PC-3 (cell line): ENCODE results near the gene VTI1A. TPM values are rescaled to one million over a fixed set of nuclear protein-coding genes. Genes with fewer than 3 reads are reported as not detected.
"Not testable (repeated sequence)": the region's sequence is repeated elsewhere in the genome, so short reads cannot be mapped to it uniquely, and the experiment has no call there.

Experiments used
- ATAC-seq: fragments of 200-7000 bp; cut with Tn5 transposase; 2 replicates; pipeline ENCODE4 v1.9.1; 2020; ENCODE audit warnings: mild to moderate bottlenecking, moderate library complexity
- BruUV-seq: library from RNA; stranded (reverse); fragments of 400-500 nt; replicated peaks from 2 replicates; lab custom pipeline; 2021; lab: Mats Ljungman, UMichigan
- CTCF ChIA-PET: fragments of 300-600 bp; sonication (Branson Sonifier 250); formaldehyde crosslinking; loops from one replicate; lab custom pipeline; 2022; ENCODE audit warnings: antibody characterized with exemption; lab: Charles Lee
- POLR2A ChIA-PET: fragments of 300-600 bp; sonication (Branson Sonifier 250); formaldehyde crosslinking; loops from one replicate; lab custom pipeline; 2022; ENCODE audit warnings: antibody characterized with exemption; ENCODE audit not compliant: unreplicated experiment; lab: Charles Lee
- DNase-seq: peaks from one replicate; pipeline ENCODE4 v3.0.0-alpha.2; 2015
- H2AFZ ChIP-seq: fragments of 300-600 bp; sonication (generic); 2 replicates; pipeline ENCODE4 v1.6.0; 2016; ENCODE audit warnings: antibody characterized with exemption, low read length
- H3F3A ChIP-seq: fragments of 300-600 bp; sonication (generic); one replicate; pipeline ENCODE4 v1.6.0; 2017; ENCODE audit warnings: antibody characterized with exemption, low read length, control low read depth, mild to moderate bottlenecking; ENCODE audit not compliant: unreplicated experiment
- H3K27ac ChIP-seq: fragments of 300-600 bp; sonication (generic); 2 replicates; pipeline ENCODE4 v1.5.1; 2016; ENCODE audit warnings: mild to moderate bottlenecking, low read length
- H3K27me3 ChIP-seq: fragments of 300-600 bp; sonication (generic); 2 replicates; pipeline ENCODE4 v1.6.1; 2016; ENCODE audit warnings: low read length, mixed read lengths
- H3K36me3 ChIP-seq: fragments of 300-600 bp; sonication (generic); 2 replicates; pipeline ENCODE4 v1.6.1; 2016; ENCODE audit warnings: low read depth, mixed run types, low read length, mixed read lengths
- H3K4me1 ChIP-seq: fragments of 300-600 bp; sonication (generic); 2 replicates; pipeline ENCODE4 v1.5.1; 2016; ENCODE audit warnings: low read length; ENCODE audit not compliant: insufficient read depth
- H3K4me2 ChIP-seq: fragments of 300-600 bp; sonication (generic); 2 replicates; pipeline ENCODE4 v1.6.0; 2016; ENCODE audit warnings: low read length
- H3K4me3 ChIP-seq: fragments of 300-600 bp; sonication (generic); 2 replicates; pipeline ENCODE4 v1.5.1; 2016; ENCODE audit warnings: mild to moderate bottlenecking, low read length, mixed read lengths
- H3K79me2 ChIP-seq: fragments of 300-600 bp; sonication (generic); 2 replicates; pipeline ENCODE4 v1.6.1; 2017; ENCODE audit warnings: low read length, mixed read lengths
- H3K9ac ChIP-seq: fragments of 300-600 bp; sonication (generic); 2 replicates; pipeline ENCODE4 v1.6.0; 2016; ENCODE audit warnings: mild to moderate bottlenecking, low read length
- H3K9me2 ChIP-seq: fragments of 300-600 bp; sonication (generic); replicated peaks from 2 replicates; pipeline ENCODE4 v1.6.1; 2016; ENCODE audit warnings: mixed run types, low read length, mixed read lengths
- H3K9me3 ChIP-seq: fragments of 300-600 bp; sonication (generic); 2 replicates; pipeline ENCODE4 v1.6.1; 2016; ENCODE audit warnings: low read length, mixed read lengths
- H4K20me1 ChIP-seq: fragments of 300-600 bp; sonication (generic); 2 replicates; pipeline ENCODE4 v1.6.1; 2016; ENCODE audit warnings: low read length, mixed read lengths
- EZH2 ChIP-seq: fragments of 300-600 bp; sonication (generic); IDR thresholded peaks from one replicate; pipeline ENCODE4 v1.6.1; 2017; ENCODE audit warnings: antibody characterized with exemption, mild to moderate bottlenecking, low read length; ENCODE audit not compliant: unreplicated experiment
- EZH2phosphoT487 ChIP-seq: fragments of 300-600 bp; sonication (generic); IDR thresholded peaks from 2 replicates; pipeline ENCODE4 v1.6.1; 2018; ENCODE audit warnings: mild to moderate bottlenecking, antibody characterized with exemption, low read length, borderline replicate concordance
- intact Hi-C: fragments of 100-400 bp; cut with micrococcal nuclease; formaldehyde crosslinking; loops from 2 replicates; pipeline ENCODE4 v1.9.0; 2023
- total RNA-seq: library from RNA; depleted of rRNA; stranded (reverse); fragments of >200 nt; gene quantifications from 2 replicates; pipeline ENCODE4 v1.2.3, GENCODE V29; 2014
- TF ChIP-seq, protein P1 (sequence below): fragments of 300-600 bp; sonication (generic); conservative IDR thresholded peaks from 2 replicates; pipeline ENCODE4 v1.5.1; 2017; ENCODE audit warnings: antibody characterized with exemption, low read depth, mild to moderate bottlenecking, low read length

Gene VTI1A
- total RNA-seq, 1 experiment from 2014 or later = 18.1 TPM

DNA sequence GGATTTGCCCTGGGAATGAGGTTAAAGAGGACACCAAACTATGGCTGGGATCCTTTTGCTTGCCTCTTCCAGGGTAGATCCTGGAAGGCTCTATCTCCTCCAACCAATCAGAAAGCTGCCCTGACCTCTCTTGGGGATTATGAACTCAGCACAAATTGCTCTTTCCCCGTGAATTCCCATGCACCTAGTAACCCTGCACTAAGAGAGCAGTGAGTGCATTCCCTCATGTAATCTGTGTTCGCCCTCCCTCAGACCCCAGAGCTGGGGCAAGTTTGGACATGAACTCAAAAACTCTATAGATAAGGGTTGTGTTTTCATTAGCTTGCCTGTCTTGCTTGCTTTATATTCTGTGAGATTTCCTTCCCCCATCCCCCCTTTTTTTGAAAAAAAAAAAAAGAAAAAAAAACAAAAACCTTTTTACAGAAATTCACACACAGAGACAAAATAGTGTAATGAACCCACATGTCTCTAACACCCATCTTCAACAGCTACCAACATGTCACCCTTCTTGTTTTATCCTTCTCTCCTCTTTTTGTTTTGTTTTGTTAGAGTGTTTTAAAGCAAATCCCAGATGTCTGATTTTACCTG, 277.5 kb downstream of the VTI1A start:
- POLR2A ChIA-PET = no interaction called here
- DNase-seq = no peak
- Histone ChIP-seq H3K4me2 (no peak overlapping the region), H3K4me3 (no peak overlapping the region), H2AFZ (no peak overlapping the region), H3K27me3 (no peaks in the 10 kb centered on the region), H3K79me2 (no peaks in the 10 kb centered on the region), H3K9me2 (no peaks in the 10 kb centered on the region), H3K27ac (no peak overlapping the region), H3K36me3 (no peaks in the 10 kb centered on the region), H4K20me1 (no peaks in the 10 kb centered on the region), H3K4me1 (no peaks in the 10 kb centered on the region), H3K9me3 (no peaks in the 10 kb centered on the region), H3F3A (no peaks in the 10 kb centered on the region), H3K9ac (no peak overlapping the region)
- TF ChIP-seq EZH2phosphoT487 = no peak
- no peak for TF ChIP-seq EZH2
- TF ChIP-seq, protein P1, sequence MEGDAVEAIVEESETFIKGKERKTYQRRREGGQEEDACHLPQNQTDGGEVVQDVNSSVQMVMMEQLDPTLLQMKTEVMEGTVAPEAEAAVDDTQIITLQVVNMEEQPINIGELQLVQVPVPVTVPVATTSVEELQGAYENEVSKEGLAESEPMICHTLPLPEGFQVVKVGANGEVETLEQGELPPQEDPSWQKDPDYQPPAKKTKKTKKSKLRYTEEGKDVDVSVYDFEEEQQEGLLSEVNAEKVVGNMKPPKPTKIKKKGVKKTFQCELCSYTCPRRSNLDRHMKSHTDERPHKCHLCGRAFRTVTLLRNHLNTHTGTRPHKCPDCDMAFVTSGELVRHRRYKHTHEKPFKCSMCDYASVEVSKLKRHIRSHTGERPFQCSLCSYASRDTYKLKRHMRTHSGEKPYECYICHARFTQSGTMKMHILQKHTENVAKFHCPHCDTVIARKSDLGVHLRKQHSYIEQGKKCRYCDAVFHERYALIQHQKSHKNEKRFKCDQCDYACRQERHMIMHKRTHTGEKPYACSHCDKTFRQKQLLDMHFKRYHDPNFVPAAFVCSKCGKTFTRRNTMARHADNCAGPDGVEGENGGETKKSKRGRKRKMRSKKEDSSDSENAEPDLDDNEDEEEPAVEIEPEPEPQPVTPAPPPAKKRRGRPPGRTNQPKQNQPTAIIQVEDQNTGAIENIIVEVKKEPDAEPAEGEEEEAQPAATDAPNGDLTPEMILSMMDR = no peak
- intact Hi-C loops = no loop called here
- no peak for ATAC-seq
- CTCF ChIA-PET = no interaction called here
- no TSS peak for BruUV-seq

DNA sequence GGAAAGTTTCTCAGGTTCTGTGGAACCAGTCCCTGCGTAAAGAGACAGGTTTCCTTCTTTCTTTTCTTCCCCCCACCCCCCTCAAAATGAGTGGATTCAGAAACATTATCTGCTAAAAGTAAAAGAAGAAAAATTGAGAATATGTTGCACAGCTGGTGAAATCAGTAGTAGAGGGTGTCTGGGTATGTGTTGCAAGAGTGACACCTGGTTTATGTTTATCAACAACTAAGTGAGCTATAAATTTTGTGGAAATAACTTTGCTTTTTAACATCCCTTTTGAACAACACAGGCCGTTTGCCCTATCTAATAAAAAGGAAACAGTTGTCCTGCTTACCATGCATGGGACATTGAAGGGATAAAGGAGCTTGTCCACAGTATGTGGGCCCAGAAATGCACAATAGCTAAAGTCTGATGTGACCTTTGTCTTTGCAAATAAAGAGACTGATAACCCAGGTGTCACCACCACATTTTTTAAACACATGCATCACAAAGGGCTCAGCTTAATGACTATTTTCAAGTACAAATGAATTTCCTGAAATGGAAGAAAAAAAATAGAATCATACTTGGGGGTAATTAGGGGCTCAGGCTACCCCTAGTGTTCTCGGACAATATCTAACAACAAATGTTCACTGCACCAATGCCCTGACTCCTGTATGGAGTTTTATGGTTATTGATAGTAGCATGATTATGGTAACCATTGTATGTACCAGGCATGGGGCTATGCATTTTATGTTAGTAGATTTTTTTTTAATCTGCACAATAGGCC, 281.3 kb downstream of the VTI1A start:
- ChIA-PET POLR2A (no interaction called here), CTCF (no interaction called here)
- no peak overlapping the region for H3K4me3 ChIP-seq
- H3K79me2 ChIP-seq = no peaks in the 10 kb centered on the region
- H3K36me3 ChIP-seq = no peaks in the 10 kb centered on the region
- no peak overlapping the region for H2AFZ ChIP-seq
- no peak overlapping the region for H3K4me2 ChIP-seq
- H3K27me3 ChIP-seq = no peaks in the 10 kb centered on the region
- H3K9ac ChIP-seq = no peak overlapping the region
- H3K9me3 ChIP-seq = no peaks in the 10 kb centered on the region
- H3K9me2 ChIP-seq = no peaks in the 10 kb centered on the region
- H3F3A ChIP-seq = no peaks in the 10 kb centered on the region
- intact Hi-C loops = no loop called here
- DNase-seq (no peak), ATAC-seq (no peak)
- no peak for TF ChIP-seq EZH2
- TF ChIP-seq EZH2phosphoT487 = no peak
- TF ChIP-seq, protein P1 = no peak
- no peak overlapping the region for H3K27ac ChIP-seq
- H4K20me1 ChIP-seq = no peaks in the 10 kb centered on the region
- BruUV-seq = no TSS peak
- H3K4me1 ChIP-seq = no peaks in the 10 kb centered on the region

DNA sequence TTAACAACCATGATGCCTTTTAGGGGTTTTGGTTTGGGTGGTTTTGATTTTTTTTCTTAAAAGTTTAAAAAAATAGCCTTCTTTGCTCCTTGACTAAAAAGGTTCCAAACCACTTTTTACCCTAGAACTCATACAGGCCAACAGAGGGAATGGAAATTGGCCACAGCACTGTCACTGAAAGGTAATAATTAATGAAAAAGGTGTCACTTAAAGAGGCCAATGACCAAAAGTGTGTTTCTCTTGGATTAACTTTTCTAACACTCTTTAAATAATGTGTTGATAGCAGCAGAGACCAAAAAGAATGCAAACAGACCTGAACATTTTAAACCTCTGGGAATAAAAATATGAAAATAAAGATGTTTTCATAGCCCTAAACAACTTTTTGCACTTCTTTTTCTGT, 282.0 kb downstream of the VTI1A start:
- BruUV-seq = no TSS peak
- TF ChIP-seq EZH2phosphoT487 (no peak), EZH2 (no peak)
- TF ChIP-seq, protein P1 = no peak
- no peaks in the 10 kb centered on the region for H3K27me3 ChIP-seq
- H4K20me1 ChIP-seq = no peaks in the 10 kb centered on the region
- ChIA-PET POLR2A (no interaction called here), CTCF (no interaction called here)
- no peak for ATAC-seq
- H3K9me3 ChIP-seq = no peaks in the 10 kb centered on the region
- no peaks in the 10 kb centered on the region for H3K79me2 ChIP-seq
- DNase-seq = no peak
- no peaks in the 10 kb centered on the region for H3K4me1 ChIP-seq
- H2AFZ ChIP-seq = no peak overlapping the region
- no peak overlapping the region for H3K4me3 ChIP-seq
- H3K36me3 ChIP-seq = no peaks in the 10 kb centered on the region
- H3K9ac ChIP-seq = no peak overlapping the region
- H3K4me2 ChIP-seq = no peak overlapping the region
- intact Hi-C loops = no loop called here
- H3K27ac ChIP-seq = no peak overlapping the region
- H3F3A ChIP-seq = no peaks in the 10 kb centered on the region
- no peaks in the 10 kb centered on the region for H3K9me2 ChIP-seq

DNA sequence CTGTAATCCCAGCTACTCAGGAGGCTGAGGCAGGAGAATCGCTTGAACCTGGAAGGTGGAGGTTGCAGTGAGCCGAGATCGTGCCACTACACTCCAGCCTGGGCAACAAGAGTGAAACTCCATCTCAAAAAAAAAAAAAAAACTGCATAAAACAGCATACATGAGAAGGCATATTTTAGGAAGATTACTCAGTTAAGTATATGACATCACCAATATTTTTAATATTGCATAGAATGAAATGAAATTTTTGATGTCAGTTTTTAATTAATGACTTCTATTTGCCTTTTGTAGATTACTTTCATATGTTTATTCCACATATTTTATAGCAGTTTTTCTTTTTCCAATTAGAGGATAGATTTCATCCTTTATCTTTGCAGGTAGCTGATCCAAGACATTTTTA, 284.4 kb downstream of the VTI1A start:
- DNase-seq, CTCF ChIA-PET, BruUV-seq, H3K79me2 ChIP-seq, intact Hi-C loops, ATAC-seq, H2AFZ ChIP-seq, H3K9ac ChIP-seq, POLR2A ChIA-PET, H3K9me2 ChIP-seq, H3F3A ChIP-seq, H3K4me3 ChIP-seq, H4K20me1 ChIP-seq, H3K4me2 ChIP-seq, H3K27me3 ChIP-seq, H3K4me1 ChIP-seq, H3K27ac ChIP-seq, H3K36me3 ChIP-seq, H3K9me3 ChIP-seq: not testable (repeated sequence)
